ENCODE results near the gene TKFC.

TKFC gene

DNA sequence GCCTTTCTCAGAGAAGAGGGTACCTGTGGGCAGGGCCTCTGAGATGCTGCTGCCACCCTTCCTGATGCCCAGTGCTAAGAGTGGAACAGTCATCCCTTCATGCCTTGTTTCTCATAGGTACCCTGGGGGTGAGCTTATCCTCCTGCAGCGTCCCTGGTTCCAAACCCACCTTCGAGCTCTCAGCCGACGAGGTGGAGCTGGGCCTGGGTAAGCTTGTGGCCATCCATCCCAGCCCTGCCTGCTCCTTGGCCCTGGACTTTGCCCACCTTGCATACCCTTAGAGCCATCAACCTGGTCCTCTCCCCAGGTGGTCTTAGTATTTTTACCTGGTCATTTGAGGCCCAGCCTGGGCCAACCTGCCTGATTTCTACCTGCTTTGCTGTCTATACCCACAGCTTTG, 8.7 kb downstream of the TKFC start:
- TF ChIP-seq POU2F2 (IDR thresholded peaks at IDR 0.05; ENCODE audit: low read depth, low read length) (no peak), POLR2AphosphoS5 (IDR thresholded peaks at IDR 0.05; ENCODE audit: low read depth, low read length) (no peak), PAX5 (IDR thresholded peaks at IDR 0.05; ENCODE audit: insufficient read depth, low read length, severe bottlenecking) (no peak), SPI1 (IDR thresholded peaks at IDR 0.05; ENCODE audit: low read depth, low read length) (no peak), TAF1 (IDR thresholded peaks at IDR 0.05; ENCODE audit: low read depth, low read length) (no peak), POLR2A (IDR thresholded peaks at IDR 0.05; ENCODE audit: low read depth, low read length) (no peak)
- FAIRE-seq: no peak
- no peak for DNase-seq (ENCODE audit: insufficient read length, low spot score)

DNA sequence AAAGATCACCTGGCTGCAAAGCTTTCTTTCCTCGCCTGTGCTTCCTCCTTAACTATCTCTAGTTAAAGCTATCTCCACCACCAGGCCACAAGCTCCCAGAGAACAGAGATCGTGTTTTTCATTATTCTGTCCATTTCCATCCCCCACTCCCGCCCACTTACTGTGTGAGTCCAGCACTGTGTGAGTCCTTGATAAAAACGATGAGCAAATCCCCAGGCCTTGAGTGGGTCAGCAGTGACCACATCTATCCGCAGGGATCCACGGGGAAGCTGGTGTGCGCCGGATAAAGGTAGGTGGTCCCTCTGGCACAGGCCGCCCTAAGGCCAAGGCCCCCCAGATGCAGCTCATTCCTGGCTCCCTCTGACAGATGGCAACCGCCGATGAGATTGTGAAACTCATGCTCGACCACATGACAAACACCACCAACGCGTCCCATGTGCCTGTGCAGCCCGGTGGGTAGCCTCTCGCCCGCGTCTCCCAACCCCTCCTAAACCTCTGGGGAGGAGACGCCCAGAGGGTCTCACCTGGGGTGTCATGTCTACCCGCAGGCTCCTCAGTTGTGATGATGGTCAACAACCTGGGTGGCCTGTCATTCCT, 9.3 kb downstream of the TKFC start:
- no peak for FAIRE-seq
- TF ChIP-seq POU2F2 (IDR thresholded peaks at IDR 0.05; ENCODE audit: low read depth, low read length): no peak
- TF ChIP-seq TAF1 (IDR thresholded peaks at IDR 0.05; ENCODE audit: low read depth, low read length): no peak
- TF ChIP-seq PAX5 (IDR thresholded peaks at IDR 0.05; ENCODE audit: insufficient read depth, low read length, severe bottlenecking): no peak
- no peak for TF ChIP-seq POLR2A (IDR thresholded peaks at IDR 0.05; ENCODE audit: low read depth, low read length)
- no peak for TF ChIP-seq SPI1 (IDR thresholded peaks at IDR 0.05; ENCODE audit: low read depth, low read length)
- TF ChIP-seq POLR2AphosphoS5 (IDR thresholded peaks at IDR 0.05; ENCODE audit: low read depth, low read length): no peak
- DNase-seq (ENCODE audit: insufficient read length, low spot score): no peak

DNA sequence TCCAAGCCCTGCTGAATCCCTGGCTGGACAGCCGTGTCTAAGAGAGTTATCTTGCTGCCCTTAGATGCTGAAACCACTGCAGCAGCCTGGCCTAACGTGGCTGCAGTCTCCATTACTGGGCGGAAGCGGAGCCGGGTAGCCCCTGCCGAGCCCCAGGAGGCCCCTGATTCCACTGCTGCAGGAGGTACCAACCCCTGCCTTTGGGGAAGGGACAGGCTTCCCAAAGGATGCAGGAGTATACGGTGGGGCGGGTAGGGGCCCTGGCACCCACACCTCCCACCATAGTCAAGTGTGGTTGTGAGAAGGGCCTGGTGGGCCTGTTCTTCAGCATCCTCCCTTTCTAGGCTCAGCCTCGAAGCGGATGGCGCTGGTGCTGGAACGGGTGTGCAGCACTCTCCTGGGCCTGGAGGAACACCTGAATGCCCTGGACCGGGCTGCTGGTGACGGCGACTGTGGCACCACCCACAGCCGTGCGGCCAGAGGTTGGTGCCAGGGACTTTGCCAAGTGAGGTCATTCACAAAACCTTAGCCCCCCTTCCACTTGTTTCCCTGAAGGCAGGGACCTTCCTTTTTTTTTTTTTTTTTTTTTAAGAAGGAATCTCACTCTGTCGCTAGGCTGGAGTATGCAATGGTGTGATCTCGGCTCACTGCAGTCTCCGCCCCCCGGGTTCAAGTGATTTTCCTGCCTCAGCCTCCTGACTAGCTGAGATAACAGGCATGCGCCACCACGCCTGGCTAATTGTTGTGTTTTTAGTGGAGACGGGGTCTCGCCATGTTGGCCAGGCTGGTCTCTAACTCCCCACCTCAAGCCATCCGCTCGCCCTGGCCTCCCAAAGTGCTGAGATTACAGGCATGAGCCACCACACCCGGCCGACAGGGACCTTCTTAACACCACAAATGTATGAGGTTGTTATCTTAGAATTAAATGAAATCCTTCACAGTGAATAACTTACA, 11.0 kb downstream of the TKFC start:
- FAIRE-seq: no peak
- TF ChIP-seq PAX5 (IDR thresholded peaks at IDR 0.05; ENCODE audit: insufficient read depth, low read length, severe bottlenecking): no peak
- no peak for TF ChIP-seq POLR2AphosphoS5 (IDR thresholded peaks at IDR 0.05; ENCODE audit: low read depth, low read length)
- no peak for TF ChIP-seq TAF1 (IDR thresholded peaks at IDR 0.05; ENCODE audit: low read depth, low read length)
- no peak for TF ChIP-seq SPI1 (IDR thresholded peaks at IDR 0.05; ENCODE audit: low read depth, low read length)
- DNase-seq (ENCODE audit: insufficient read length, low spot score): no peak

GRCh38 chr11:61345170-61345610, 12.2 kb downstream of the TKFC start:
- no peak for DNase-seq (ENCODE audit: insufficient read length, low spot score)
- TF ChIP-seq POLR2AphosphoS5 (IDR thresholded peaks at IDR 0.05; ENCODE audit: low read depth, low read length): no peak
- no peak for TF ChIP-seq POLR2A (IDR thresholded peaks at IDR 0.05; ENCODE audit: low read depth, low read length)
- no peak for TF ChIP-seq TAF1 (IDR thresholded peaks at IDR 0.05; ENCODE audit: low read depth, low read length)
- TF ChIP-seq POU2F2 (IDR thresholded peaks at IDR 0.05; ENCODE audit: low read depth, low read length): no peak
- FAIRE-seq: no peak

DNA sequence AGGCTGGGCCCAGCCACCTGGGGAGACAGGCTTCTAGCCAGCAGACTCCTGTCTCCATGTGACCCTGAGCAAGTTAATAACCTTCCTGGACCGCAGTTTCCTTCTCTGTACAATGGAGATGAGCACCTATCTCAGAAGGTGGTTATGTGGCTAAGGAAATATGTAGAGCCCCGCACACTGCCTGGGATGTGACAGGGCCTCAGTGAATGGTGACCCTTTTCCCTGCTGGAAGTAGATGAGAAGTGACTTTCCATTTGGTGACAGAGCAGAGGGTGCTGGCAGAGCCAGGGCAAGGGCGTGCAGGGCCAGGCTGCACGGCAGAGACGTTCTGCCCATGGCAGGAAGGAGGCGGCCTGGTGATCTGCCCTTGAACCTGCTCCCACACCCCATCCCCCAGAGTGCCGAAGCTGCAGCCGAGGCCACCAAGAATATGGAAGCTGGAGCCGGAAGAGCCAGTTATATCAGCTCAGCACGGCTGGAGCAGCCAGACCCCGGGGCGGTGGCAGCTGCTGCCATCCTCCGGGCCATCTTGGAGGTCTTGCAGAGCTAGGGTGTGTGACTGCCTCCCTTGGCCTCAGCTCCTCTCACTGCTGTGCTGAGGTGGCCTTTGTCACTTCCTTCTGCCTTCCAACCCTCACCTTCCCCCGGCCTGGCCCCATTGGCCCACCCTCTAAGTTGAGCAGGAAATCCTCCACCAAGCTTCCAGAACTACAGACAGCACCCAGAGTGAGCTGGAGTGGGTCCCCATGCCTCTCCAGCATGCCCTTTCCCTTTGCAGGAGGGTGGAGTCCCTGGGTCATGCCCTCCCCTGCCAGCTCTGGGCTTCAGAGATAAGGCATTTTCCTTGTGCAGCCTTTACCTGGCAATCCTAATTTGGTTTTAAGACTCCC, 13.2 kb downstream of the TKFC start:
- FAIRE-seq (no peak), DNase-seq (ENCODE audit: insufficient read length, low spot score) (no peak)
- TF ChIP-seq SPI1 (IDR thresholded peaks at IDR 0.05; ENCODE audit: low read depth, low read length): no peak
- TF ChIP-seq POU2F2 (IDR thresholded peaks at IDR 0.05; ENCODE audit: low read depth, low read length): no peak
- no peak for TF ChIP-seq POLR2A (IDR thresholded peaks at IDR 0.05; ENCODE audit: low read depth, low read length)
- no peak for TF ChIP-seq PAX5 (IDR thresholded peaks at IDR 0.05; ENCODE audit: insufficient read depth, low read length, severe bottlenecking)
- no peak for TF ChIP-seq TAF1 (IDR thresholded peaks at IDR 0.05; ENCODE audit: low read depth, low read length)
- no peak for TF ChIP-seq POLR2AphosphoS5 (IDR thresholded peaks at IDR 0.05; ENCODE audit: low read depth, low read length)

DNA sequence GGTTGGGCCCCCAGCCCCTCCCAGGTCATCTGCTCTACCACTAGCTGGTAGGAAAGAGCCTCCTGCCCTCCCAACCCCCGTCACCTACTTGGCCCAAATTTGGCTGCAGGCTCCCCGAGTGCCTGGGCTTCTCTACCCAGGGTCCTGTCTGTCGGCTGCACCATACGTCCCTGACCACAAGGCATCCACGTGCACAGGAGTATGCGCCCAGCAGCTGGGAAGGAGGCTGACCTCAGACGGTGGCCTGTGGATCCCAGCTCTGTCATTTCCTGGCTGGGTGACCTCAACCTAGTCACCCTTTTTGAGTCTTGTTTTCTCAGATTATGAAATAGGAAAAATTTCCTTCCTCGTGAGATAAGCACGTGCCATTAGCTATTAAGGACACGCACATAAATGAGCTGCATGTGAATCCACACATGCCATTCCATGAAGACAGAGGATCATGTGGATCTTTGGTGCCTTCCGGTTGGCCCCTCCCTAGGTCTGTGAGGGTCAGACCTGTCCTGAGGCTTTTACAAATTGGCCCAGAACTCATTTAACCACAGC, 15.0 kb downstream of the TKFC start:
- DNase-seq (ENCODE audit: insufficient read length, low spot score) (no peak), FAIRE-seq (no peak)
- no peak for TF ChIP-seq POLR2AphosphoS5 (IDR thresholded peaks at IDR 0.05; ENCODE audit: low read depth, low read length)
- TF ChIP-seq POLR2A (IDR thresholded peaks at IDR 0.05; ENCODE audit: low read depth, low read length): no peak
- no peak for TF ChIP-seq TAF1 (IDR thresholded peaks at IDR 0.05; ENCODE audit: low read depth, low read length)

DNA sequence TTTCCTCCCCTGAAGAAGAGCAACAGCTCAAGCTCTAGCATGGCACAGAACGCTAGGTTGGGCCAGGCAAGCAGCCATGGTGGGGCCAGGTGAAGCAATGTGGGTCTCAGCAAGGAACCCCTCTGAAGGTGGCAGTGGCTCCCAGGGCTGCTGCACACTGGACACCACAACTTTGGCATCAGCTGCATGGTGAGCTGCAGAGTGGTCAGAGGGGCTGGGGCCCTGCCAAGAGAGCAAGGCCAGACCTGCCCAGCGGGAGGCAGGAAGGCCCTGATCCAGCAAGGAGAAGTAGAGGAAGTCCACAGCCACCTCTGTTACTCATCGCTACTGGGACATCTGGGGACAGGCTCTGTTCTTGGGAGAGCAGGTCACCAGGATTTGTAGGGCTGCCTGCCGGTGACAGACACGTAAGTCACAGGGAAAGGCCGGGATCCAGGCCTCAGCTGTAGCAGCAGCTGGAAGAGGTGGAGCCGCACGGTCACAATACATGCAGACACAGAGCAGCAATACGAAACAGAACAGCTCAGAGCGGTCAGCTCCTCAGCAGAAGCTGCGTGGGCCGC, 16.2 kb downstream of the TKFC start:
- DNase-seq (ENCODE audit: insufficient read length, low spot score): no peak
- TF ChIP-seq POLR2AphosphoS5 (IDR thresholded peaks at IDR 0.05; ENCODE audit: low read depth, low read length) (no peak), TAF1 (IDR thresholded peaks at IDR 0.05; ENCODE audit: low read depth, low read length) (no peak), POLR2A (IDR thresholded peaks at IDR 0.05; ENCODE audit: low read depth, low read length) (no peak), POU2F2 (IDR thresholded peaks at IDR 0.05; ENCODE audit: low read depth, low read length) (no peak), PAX5 (IDR thresholded peaks at IDR 0.05; ENCODE audit: insufficient read depth, low read length, severe bottlenecking) (no peak), SPI1 (IDR thresholded peaks at IDR 0.05; ENCODE audit: low read depth, low read length) (no peak)
- FAIRE-seq: no peak

GRCh38 chr11:61349916-61350315, 16.9 kb downstream of the TKFC start:
- DNase-seq (ENCODE audit: insufficient read length, low spot score): no peak

More at GRCh38 chr11:61349916-61350315, 16.9 kb downstream of the TKFC start:
- no peak for FAIRE-seq
- TF ChIP-seq POLR2AphosphoS5 (IDR thresholded peaks at IDR 0.05; ENCODE audit: low read depth, low read length): no peak
- TF ChIP-seq POU2F2 (IDR thresholded peaks at IDR 0.05; ENCODE audit: low read depth, low read length): no peak
- no peak for TF ChIP-seq PAX5 (IDR thresholded peaks at IDR 0.05; ENCODE audit: insufficient read depth, low read length, severe bottlenecking)
- TF ChIP-seq POLR2A (IDR thresholded peaks at IDR 0.05; ENCODE audit: low read depth, low read length): no peak
- no peak for TF ChIP-seq TAF1 (IDR thresholded peaks at IDR 0.05; ENCODE audit: low read depth, low read length)
- no peak for TF ChIP-seq SPI1 (IDR thresholded peaks at IDR 0.05; ENCODE audit: low read depth, low read length)
